Lower leg skin (tissue), 4 donors: Measurements from ENCODE around the gene DAAM2. TPM values are rescaled to one million over a fixed set of nuclear protein-coding genes. Genes with fewer than 3 reads are reported as not detected.

Experiments used
- DNase-seq, 2 donors: peaks; one replicate each; pipeline ENCODE4 v3.0.0-alpha.2; 2019; ENCODE audit warnings: low spot score in 2 of 2
- H3K4me3 ChIP-seq: fragments of 200-600 bp; sonication (generic); 2 replicates; pipeline ENCODE4 v1.5.1; 2017; ENCODE audit warnings: mild to moderate bottlenecking, low read depth; ENCODE audit not compliant: poor library complexity, severe bottlenecking
- POLR2A ChIP-seq, 2 donors: fragments of 450-650 bp; IDR thresholded peaks; one replicate each; pipeline ENCODE4 v1.6.1; 2016 to 2017; ENCODE audit warnings: antibody characterized with exemption in 2 of 2, mild to moderate bottlenecking in 1 of 2, moderate library complexity in 1 of 2
- WGBS, 2 donors: methylation state at CpG; one replicate each; pipeline ENCODE4 v1.1.5; 2018; 5-methylcytosine and 5-hydroxymethylcytosine counted together
- intact Hi-C: fragments of 100-400 bp; cut with DNase I; formaldehyde crosslinking; loops from one replicate; pipeline ENCODE4 v1.15.0; 2023; ENCODE audit warnings: low total_unique reads
- total RNA-seq, 4 donors: library from RNA; depleted of rRNA; stranded (reverse); fragments of >200 nt; gene quantifications; one replicate each; pipeline ENCODE4 v1.1.0, GENCODE V29; 2016
- TF ChIP-seq, protein P1 (sequence below), 3 donors: fragments of 450-650 bp; IDR thresholded peaks; one replicate each; pipeline ENCODE4 v1.5.1; 2016; ENCODE audit warnings: antibody characterized with exemption in 3 of 3, mild to moderate bottlenecking in 3 of 3, moderate library complexity in 2 of 3

The DAAM2 gene
- total RNA-seq, 4 donors from 2014 or later = 5.6 to 16.9 (median 8.1) TPM

DNA sequence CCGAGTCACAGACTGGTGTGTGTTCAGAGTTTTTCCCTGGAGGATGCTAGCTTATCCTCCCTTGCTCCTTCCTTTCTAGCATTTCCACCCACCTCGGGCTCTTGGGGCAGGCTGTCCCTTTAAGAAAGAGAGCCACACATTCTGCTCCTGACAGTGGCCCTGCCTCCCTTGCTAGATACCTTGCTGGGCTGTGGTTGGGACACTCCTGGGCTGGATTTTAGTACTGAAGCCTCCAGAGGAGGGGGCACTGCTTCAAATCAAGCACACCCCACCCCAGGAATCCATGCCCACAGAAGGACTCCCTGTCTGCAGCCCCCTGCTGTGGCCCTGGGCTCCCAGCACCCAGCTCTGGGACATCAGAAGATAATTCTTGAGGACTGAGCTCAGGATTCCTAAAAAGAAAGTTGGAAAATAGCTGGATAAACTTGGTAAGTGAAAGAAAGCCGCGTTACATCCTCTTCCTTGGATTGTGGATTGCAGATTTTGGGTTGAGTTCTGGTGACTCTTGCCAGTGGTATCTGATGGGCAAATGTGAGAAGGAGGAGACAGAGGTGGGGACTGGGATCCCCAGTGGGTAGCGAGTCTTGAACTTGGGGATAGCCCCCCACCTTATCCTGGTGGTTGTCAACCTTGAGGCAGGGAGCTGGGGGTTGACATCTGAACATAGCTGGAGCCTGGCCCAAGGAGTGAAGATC is 29.0 kb downstream of the DAAM2 start:
- 48 to 61% methylated on average over 5 of the region's 5 CpGs for WGBS, 2 donors
- DNase-seq = no peak
- intact Hi-C loops = no loop called here
- H3K4me3 ChIP-seq = no peak overlapping the region
- TF ChIP-seq, protein P1, sequence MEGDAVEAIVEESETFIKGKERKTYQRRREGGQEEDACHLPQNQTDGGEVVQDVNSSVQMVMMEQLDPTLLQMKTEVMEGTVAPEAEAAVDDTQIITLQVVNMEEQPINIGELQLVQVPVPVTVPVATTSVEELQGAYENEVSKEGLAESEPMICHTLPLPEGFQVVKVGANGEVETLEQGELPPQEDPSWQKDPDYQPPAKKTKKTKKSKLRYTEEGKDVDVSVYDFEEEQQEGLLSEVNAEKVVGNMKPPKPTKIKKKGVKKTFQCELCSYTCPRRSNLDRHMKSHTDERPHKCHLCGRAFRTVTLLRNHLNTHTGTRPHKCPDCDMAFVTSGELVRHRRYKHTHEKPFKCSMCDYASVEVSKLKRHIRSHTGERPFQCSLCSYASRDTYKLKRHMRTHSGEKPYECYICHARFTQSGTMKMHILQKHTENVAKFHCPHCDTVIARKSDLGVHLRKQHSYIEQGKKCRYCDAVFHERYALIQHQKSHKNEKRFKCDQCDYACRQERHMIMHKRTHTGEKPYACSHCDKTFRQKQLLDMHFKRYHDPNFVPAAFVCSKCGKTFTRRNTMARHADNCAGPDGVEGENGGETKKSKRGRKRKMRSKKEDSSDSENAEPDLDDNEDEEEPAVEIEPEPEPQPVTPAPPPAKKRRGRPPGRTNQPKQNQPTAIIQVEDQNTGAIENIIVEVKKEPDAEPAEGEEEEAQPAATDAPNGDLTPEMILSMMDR (IDR thresholded peaks at IDR 0.05) = no peak
- TF ChIP-seq POLR2A (IDR thresholded peaks at IDR 0.05) = no peak

DNA sequence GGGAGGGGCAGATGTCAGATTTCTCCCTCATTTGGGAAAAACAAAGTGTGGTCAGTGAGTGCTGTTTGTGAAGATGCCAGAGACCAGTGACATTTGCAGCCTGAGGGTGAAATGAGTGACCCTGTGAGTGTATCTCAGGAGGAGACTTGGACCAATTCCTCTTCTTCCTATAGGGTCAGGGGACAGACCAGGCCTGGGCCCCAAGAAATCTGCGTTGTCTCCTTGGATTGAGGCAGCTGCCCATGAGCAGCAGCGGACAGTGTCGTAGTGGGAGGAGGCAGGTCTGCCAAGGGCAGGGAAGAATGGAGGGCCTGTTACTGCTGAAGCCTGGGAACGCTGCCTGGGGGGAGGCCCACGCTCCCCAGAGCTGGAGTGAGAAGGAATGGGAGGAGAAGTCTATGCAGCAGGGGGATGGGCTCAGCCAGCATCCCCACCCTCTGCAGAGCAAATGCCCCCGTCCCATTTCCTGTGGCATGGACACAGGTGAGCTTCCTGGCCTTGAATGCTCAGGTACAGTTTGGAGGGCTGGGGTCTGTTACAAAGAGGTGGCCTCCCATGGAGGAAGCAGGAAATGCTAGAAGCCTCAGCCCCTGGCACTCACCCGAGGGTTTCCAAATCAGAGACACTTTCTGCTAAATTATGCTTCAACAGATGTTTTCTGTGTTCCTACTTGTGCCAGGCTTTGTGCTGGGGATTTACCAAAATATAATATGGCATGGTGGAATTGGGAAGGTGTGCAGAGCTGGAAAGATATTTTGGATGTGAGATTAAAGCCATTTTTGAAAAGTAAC is 29.8 kb downstream of the DAAM2 start:
- TF ChIP-seq POLR2A (IDR thresholded peaks at IDR 0.05) = no peak
- TF ChIP-seq, protein P1 (IDR thresholded peaks at IDR 0.05) = no peak
- H3K4me3 ChIP-seq = no peak overlapping the region
- no peak for DNase-seq
- intact Hi-C loops = no loop called here
- 55 to 56% methylated on average over 7 of the region's 7 CpGs for WGBS, 2 donors

GRCh38 chr6:39822846-39823815 is 31.0 kb downstream of the DAAM2 start:
- intact Hi-C loops = no loop called here
- no peak for TF ChIP-seq POLR2A (IDR thresholded peaks at IDR 0.05)
- TF ChIP-seq, protein P1 (IDR thresholded peaks at IDR 0.05) = no peak
- WGBS, 2 donors = 65 to 71% methylated on average over 6 to 8 of the region's 8 CpGs
- no peak overlapping the region for H3K4me3 ChIP-seq
- peak in 1 of 2 donors; percentile 75 for DNase-seq

- DNase-seq = no peak
- intact Hi-C loops = no loop called here
- 68 to 70% methylated on average over 9 of the region's 9 CpGs for WGBS, 2 donors
- no peak overlapping the region for H3K4me3 ChIP-seq
- TF ChIP-seq, protein P1 (IDR thresholded peaks at IDR 0.05) = no peak
- TF ChIP-seq POLR2A (IDR thresholded peaks at IDR 0.05) = no peak
Measured at GRCh38 chr6:39824030-39824926, 32.1 kb downstream of the DAAM2 start.

DNA sequence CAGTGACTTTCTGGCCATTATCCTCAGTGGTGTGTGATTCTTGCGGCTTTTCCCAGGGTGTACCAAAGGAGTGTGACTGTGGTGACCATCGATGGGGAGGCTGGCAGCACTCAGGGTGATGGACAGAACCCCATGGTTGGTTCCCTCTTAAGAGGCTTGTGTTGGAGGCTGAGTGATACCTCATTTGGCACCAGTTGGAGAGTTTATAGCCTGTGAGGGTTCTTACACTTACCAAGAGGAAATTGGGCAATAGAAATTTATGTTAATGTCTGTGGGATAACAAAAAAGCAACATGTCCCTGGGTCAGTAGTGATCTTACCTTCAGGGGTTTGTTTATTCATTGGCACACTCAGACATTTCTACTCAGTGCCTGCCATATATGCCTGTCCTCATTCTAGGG is 37.2 kb downstream of the DAAM2 start:
- TF ChIP-seq, protein P1 (IDR thresholded peaks at IDR 0.05) = no peak
- TF ChIP-seq POLR2A (IDR thresholded peaks at IDR 0.05) = no peak
- intact Hi-C loops = no loop called here
- WGBS, 2 donors = 84 to 94% methylated on average over 2 of the region's 2 CpGs

More for the DNA sequence above, 37.2 kb downstream of the DAAM2 start:
- no peak overlapping the region for H3K4me3 ChIP-seq
- no peak for DNase-seq
